HT-29 (cell line): ENCODE data around the gene PRAMEF12. TPM values are rescaled to one million over a fixed set of nuclear protein-coding genes. Genes with fewer than 3 reads are reported as not detected.
"Not testable (repeated sequence)": the region's sequence is repeated elsewhere in the genome, so short reads cannot be mapped to it uniquely, and the experiment has no call there.

Source experiments
- DNase-seq: peaks from one replicate; pipeline ENCODE4 v3.0.0-alpha.2; 2015; ENCODE audit warnings: low spot score
- total RNA-seq: library from RNA; depleted of rRNA; stranded (reverse); fragments of >200 nt; shearing (Covaris generic); gene quantifications from 2 replicates; pipeline ENCODE4 v1.2.3, GENCODE V29; 2014

Gene PRAMEF12
- total RNA-seq, 1 experiment from 2014 or later: not detected

DNA sequence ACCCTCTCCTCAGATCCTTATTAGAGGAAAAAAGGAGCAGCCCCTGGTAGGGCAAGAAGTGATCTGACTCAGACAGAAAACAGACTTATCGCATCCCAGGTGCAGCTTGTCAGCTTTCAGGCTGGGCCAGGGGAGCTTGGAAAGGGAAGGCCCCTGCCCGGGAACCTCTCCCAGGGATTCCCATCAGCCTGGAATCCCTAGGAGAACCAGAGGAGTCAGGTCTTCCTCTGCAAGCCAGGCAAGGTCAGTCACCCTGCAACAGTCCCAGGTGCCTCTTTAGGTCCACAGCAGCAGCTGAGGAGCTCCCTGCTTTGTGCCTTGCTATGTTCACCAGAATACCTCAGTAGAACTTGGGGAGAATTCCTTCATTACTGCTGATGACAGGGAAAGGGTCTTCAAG, 2.9 kb upstream of the PRAMEF12 start:
- DNase-seq: no peak

- no peak for DNase-seq
These were observed 2.4 kb upstream of the PRAMEF12 start for GRCh38 chr1:12771186-12771585.

DNA sequence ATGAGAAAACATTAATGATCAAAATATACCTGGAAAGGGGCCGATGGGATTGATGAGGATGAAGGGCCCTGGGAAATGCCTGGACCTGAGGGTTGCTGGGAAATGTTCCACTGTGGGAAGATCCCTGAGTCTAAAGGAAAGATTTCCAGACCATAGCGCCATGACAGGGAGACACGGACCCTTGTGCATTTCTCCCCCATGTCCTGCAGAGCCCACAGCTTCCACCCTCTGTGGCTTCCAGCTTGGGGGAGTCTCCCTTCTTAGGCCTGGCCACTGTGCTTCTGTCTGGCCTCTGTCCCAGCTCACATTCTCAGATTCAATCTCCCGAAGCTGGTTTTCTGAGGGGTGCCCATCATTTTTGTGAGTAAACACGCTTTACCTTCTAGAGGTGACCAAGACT, 1.0 kb upstream of the PRAMEF12 start:
- DNase-seq: no peak

- DNase-seq: no peak
These were observed 1.3 kb downstream of the PRAMEF12 start for GRCh38 chr1:12774801-12775345.

GRCh38 chr1:12775443-12775842, 1.9 kb downstream of the PRAMEF12 start:
- DNase-seq: no peak

DNA sequence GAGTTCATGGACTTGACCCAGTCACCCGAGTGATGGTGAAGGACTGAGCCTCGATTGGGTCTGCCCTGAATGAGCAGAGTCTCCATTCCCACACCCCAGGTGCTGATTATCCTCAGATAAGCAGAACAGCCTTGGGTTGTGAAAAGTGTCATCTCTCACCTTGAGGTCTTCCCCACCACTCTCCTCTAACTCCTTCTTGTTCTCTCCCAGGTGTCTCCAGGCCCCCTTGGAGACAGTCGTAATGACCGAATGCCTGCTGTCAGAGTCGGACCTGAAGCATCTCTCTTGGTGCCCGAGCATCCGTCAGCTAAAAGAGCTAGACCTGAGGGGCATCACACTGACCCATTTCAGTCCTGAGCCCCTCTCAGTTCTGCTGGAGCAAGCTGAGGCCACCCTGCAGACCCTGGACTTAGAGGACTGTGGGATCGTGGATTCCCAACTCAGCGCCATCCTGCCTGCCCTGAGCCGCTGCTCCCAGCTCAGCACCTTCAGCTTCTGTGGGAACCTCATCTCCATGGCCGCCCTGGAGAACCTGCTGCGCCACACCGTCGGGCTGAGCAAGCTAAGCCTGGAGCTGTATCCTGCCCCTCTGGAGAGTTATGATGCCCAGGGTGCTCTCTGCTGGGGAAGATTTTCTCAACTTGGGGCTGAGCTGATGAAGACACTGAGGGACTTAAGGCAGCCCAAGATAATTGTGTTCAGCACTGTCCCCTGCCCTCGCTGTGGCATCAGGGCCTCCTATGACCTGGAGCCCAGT, 3.4 kb downstream of the PRAMEF12 start:
- no peak for DNase-seq

DNA sequence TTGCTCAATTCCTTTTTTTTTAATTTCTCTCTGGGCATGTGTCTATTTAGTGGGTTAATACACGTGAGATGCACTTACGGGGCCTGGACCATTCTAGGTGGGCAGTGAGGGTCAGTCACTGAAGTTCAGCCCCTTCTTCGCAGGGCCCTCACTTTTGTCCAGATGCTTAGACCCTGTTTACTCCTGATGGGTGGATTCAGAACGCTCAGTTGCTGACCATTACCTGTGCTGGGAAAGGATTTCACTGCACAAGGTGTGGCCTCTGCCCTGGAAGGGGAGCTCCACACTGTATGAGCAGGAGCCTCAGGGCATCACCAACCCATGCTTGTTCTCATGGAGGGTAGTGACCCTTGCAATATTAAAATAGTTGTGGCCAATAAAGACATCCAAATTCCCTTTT, 4.5 kb downstream of the PRAMEF12 start:
- no peak for DNase-seq

GRCh38 chr1:12778907-12779306, 5.4 kb downstream of the PRAMEF12 start:
- DNase-seq: no peak

DNA sequence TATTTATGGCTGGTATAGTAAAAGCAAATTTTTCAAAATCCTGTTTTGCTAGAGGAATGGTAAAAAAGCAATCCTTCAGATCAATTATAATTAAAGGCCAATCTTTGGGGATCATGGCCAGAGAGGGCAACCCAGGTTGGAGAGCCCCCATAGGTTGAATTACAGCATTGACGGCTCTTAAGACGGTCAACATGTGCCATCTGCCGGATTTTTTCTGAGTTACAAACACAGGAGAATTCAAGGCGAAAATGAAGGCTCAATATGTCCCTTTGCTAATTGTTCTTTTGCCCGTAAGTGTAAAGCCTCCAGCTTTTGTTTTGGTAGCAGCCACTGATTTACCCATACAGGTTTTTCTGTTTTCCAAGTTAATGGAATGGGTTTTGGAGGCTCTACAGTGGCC, 8.0 kb downstream of the PRAMEF12 start:
- DNase-seq: not testable (repeated sequence)

- peak; percentile 42 for DNase-seq
These were observed 10.2 kb downstream of the PRAMEF12 start for GRCh38 chr1:12783783-12784182.

DNA sequence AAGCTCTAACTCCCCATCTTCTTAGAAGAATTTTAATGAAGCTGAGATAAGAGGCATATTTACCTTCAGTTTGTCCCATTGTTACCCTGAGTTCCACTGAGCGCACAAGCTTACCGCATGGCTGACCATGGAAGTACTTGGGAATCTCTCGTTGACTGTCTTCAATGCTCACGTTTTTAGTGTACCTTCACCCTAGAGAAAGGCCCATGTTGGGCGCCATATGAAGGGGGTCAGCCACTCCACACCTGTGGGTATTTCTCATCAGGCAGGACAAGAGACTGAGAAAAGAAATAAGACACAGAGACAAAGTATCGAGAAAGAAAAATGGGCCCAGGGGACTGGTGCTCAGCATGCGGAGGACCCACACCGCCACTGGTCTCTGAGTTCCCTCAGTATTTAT, 11.2 kb downstream of the PRAMEF12 start:
- not testable (repeated sequence) for DNase-seq

GRCh38 chr1:12791097-12791496, 17.6 kb downstream of the PRAMEF12 start, which contains the start of gene PRAMEF1:
PRAMEF1 (plus strand) TSS chr1:12791397; CDS start chr1:12793228, 1,831 bp downstream.
- DNase-seq: not testable (repeated sequence)

- no peak for DNase-seq
These were observed 25.4 kb downstream of the PRAMEF12 start for GRCh38 chr1:12798911-12799310.

- no peak for DNase-seq
These were observed 26.2 kb downstream of the PRAMEF12 start for GRCh38 chr1:12799730-12800129.

DNA sequence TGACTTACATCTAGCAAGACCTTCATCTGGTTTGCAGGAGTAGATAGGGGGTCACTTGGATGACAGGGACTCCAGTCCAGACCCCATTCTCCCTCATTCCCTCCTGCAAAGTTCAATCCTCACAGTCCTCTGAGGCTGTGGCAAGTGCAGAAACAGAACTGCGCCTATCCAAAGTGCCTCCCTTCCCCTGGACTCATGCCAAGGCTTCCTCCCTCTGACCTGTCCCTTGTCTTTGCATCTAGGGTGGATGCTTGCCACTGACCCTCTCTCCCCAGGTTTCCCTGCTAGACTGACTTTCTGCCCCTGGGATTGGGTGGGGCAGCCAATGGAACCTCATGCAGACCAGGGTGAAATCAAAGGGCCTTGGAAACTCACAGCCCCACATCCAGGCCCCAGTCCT, 36.4 kb downstream of the PRAMEF12 start:
- DNase-seq: no peak

DNA sequence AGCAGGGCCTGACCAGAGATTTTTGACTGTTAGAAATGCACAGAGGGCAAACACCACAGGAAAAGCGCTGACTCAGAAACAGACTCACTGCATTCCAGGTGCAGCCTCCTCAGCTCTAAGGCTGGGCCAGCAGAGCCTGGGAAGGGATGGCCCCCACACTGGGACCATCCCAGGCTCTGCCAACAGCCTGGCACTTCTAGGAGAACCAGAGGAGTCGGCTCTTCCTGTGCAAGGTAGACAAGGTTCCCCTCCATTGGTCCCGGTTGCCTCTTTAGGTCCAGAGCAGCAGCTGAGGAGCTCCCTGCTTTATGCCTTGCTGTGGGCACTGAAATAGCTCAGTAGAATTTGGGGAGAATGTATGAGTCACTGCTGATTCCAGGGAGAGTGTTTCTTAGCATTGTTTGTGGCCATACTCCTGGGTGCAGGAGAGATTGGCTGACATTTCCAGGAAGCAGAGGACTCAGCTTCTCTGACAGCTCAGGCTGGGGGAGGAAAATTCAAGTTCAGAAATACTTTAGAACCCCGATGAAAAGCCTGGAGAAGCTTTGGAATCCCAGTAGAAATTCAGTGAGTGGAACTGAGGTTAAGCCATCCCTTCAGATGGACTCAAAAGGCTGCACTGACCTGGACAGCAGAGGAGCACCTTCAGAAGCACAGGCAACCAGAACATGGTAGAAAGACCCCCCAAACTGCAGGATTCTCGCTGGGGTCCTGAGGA, 37.3 kb downstream of the PRAMEF12 start:
- DNase-seq: no peak

- DNase-seq: no peak
These were observed 37.9 kb downstream of the PRAMEF12 start for GRCh38 chr1:12811409-12811784.

DNA sequence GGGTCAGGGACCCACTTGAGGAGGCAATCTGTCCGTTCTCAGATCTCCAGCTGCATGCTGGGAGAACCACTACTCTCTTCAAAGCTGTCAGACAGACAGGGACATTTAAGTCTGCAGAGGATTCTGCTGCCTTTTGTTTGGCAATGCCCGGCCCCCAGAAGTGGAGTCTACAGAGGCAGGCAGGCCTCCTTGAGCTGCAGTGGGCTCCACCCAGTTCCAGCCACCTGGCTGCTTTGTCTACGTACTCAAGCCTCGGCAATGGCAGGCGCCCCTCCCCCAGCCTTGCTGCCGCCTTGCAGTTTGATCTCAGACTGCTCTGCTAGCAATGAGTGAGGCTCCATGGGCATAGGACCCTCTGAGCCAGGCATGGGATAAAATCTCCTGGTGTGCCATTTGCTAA, 45.5 kb downstream of the PRAMEF12 start:
- not testable (repeated sequence) for DNase-seq
